Measurements from ENCODE around the gene CDC42. TPM values are rescaled to one million over a fixed set of nuclear protein-coding genes. Genes with fewer than 3 reads are reported as not detected.

Gene CDC42
- total RNA-seq, 1 experiment from 2014 or later, result 198 TPM

GRCh38 chr1:22056043-22056442, 3.5 kb downstream of the CDC42 start:
- ChIA-PET POLR2A (ENCODE audit: low non-redundant PET) (no interaction called here), CTCF (no interaction called here)
- no TSS peak for BruUV-seq (replicated peaks)
- no peak overlapping the region for H3K27ac ChIP-seq (ENCODE audit: low read depth, low read length, poor library complexity, severe bottlenecking)
- peaks cover 14% of the 10 kb centered on the region for H3K4me1 ChIP-seq (ENCODE audit: insufficient read depth, low read length, poor library complexity, severe bottlenecking)
- H3K9me3 ChIP-seq (ENCODE audit: low read depth, low read length, poor library complexity, severe bottlenecking), result no peaks in the 10 kb centered on the region
- DNase-seq (ENCODE audit: low spot score), result no peak
- H3K27me3 ChIP-seq (replicated peaks; ENCODE audit: insufficient read depth, low read depth, low read length, poor library complexity), result no peaks in the 10 kb centered on the region
- no peak for TF ChIP-seq CTCF (conservative IDR thresholded peaks at IDR 0.05; ENCODE audit: low read depth, low read length)
- TF ChIP-seq EZH2 (IDR thresholded peaks at IDR 0.05; ENCODE audit: borderline replicate concordance, low read depth, low read length, poor library complexity, severe bottlenecking), result no peak
- H3K36me3 ChIP-seq (ENCODE audit: insufficient read depth, low read length, poor library complexity, severe bottlenecking), result peaks cover 10% of the 10 kb centered on the region
- no peak overlapping the region for H3K4me3 ChIP-seq (ENCODE audit: low read depth, low read length, poor library complexity, severe bottlenecking)
- intact Hi-C loops (cut with micrococcal nuclease; ENCODE audit: unreplicated experiment), result no loop called here

GRCh38 chr1:22056936-22057335, 4.4 kb downstream of the CDC42 start:
- Histone ChIP-seq H3K4me3 (ENCODE audit: low read depth, low read length, poor library complexity, severe bottlenecking) (no peak overlapping the region), H3K4me1 (ENCODE audit: insufficient read depth, low read length, poor library complexity, severe bottlenecking) (peaks cover 14% of the 10 kb centered on the region), H3K27ac (ENCODE audit: low read depth, low read length, poor library complexity, severe bottlenecking) (no peak overlapping the region), H3K27me3 (replicated peaks; ENCODE audit: insufficient read depth, low read depth, low read length, poor library complexity) (no peaks in the 10 kb centered on the region), H3K36me3 (ENCODE audit: insufficient read depth, low read length, poor library complexity, severe bottlenecking) (peaks cover 10% of the 10 kb centered on the region), H3K9me3 (ENCODE audit: low read depth, low read length, poor library complexity, severe bottlenecking) (no peaks in the 10 kb centered on the region)
- BruUV-seq (replicated peaks), result no TSS peak
- intact Hi-C loops (cut with micrococcal nuclease; ENCODE audit: unreplicated experiment), result no loop called here
- no peak for TF ChIP-seq CTCF (conservative IDR thresholded peaks at IDR 0.05; ENCODE audit: low read depth, low read length)
- no peak for TF ChIP-seq EZH2 (IDR thresholded peaks at IDR 0.05; ENCODE audit: borderline replicate concordance, low read depth, low read length, poor library complexity, severe bottlenecking)
- POLR2A ChIA-PET (ENCODE audit: low non-redundant PET), result no interaction called here
- CTCF ChIA-PET, result no interaction called here
- no peak for DNase-seq (ENCODE audit: low spot score)

GRCh38 chr1:22057861-22058260, 5.4 kb downstream of the CDC42 start:
- POLR2A ChIA-PET (ENCODE audit: low non-redundant PET), result no interaction called here
- BruUV-seq (replicated peaks), result no TSS peak
- H3K36me3 ChIP-seq (ENCODE audit: insufficient read depth, low read length, poor library complexity, severe bottlenecking), result peaks cover 10% of the 10 kb centered on the region
- H3K27me3 ChIP-seq (replicated peaks; ENCODE audit: insufficient read depth, low read depth, low read length, poor library complexity), result no peaks in the 10 kb centered on the region
- H3K9me3 ChIP-seq (ENCODE audit: low read depth, low read length, poor library complexity, severe bottlenecking), result no peaks in the 10 kb centered on the region
- intact Hi-C loops (cut with micrococcal nuclease; ENCODE audit: unreplicated experiment), result no loop called here
- peaks cover 16% of the 10 kb centered on the region for H3K4me1 ChIP-seq (ENCODE audit: insufficient read depth, low read length, poor library complexity, severe bottlenecking)
- no peak for DNase-seq (ENCODE audit: low spot score)
- no peak overlapping the region for H3K27ac ChIP-seq (ENCODE audit: low read depth, low read length, poor library complexity, severe bottlenecking)
- TF ChIP-seq EZH2 (IDR thresholded peaks at IDR 0.05; ENCODE audit: borderline replicate concordance, low read depth, low read length, poor library complexity, severe bottlenecking) (no peak), CTCF (conservative IDR thresholded peaks at IDR 0.05; ENCODE audit: low read depth, low read length) (no peak)
- no peak overlapping the region for H3K4me3 ChIP-seq (ENCODE audit: low read depth, low read length, poor library complexity, severe bottlenecking)
- CTCF ChIA-PET, result interaction anchor here (0.6 kb wide), 1 partner anchor 36 kb away, joined by 5 read pairs; no protein-coding TSS in a partner anchor
